Muscle of arm (tissue), 12 donors: ENCODE measurements around the gene POU4F1. TPM values are rescaled to one million over a fixed set of nuclear protein-coding genes. Genes with fewer than 3 reads are reported as not detected.

Experiments
- DNase-seq: peaks from one replicate; pipeline ENCODE4 v3.0.0-alpha.2; 2013
- polyA plus RNA-seq, 12 donors: library from polyadenylated mRNA; unstranded; fragments of 120-200 nt; gene quantifications; one replicate each; pipeline ENCODE4 v1.2.1, GENCODE V29; 2013; ENCODE audit not compliant: insufficient read length in 12 of 12

Gene POU4F1
- polyA plus RNA-seq, 12 donors: 7.3 to 20.0 (median 11.3) TPM; not detected in 1

GRCh38 chr13:78593652-78594455, 9.5 kb downstream of the POU4F1 start:
- DNase-seq: no peak

- DNase-seq: no peak
Measured at GRCh38 chr13:78593129-78593528, 10.2 kb downstream of the POU4F1 start.

- no peak for DNase-seq
Measured at GRCh38 chr13:78592584-78592983, 10.8 kb downstream of the POU4F1 start.

- DNase-seq: no peak
Measured at GRCh38 chr13:78589206-78589605, 14.1 kb downstream of the POU4F1 start.

GRCh38 chr13:78587395-78587794, 16.0 kb downstream of the POU4F1 start:
- DNase-seq: no peak

- no peak for DNase-seq
Measured at GRCh38 chr13:78586706-78587105, 16.6 kb downstream of the POU4F1 start.

GRCh38 chr13:78576261-78576660, 27.1 kb downstream of the POU4F1 start:
- DNase-seq: no peak

GRCh38 chr13:78572459-78572858, 30.9 kb downstream of the POU4F1 start:
- no peak for DNase-seq

GRCh38 chr13:78569029-78569428, 34.3 kb downstream of the POU4F1 start:
- no peak for DNase-seq

- DNase-seq: no peak
Measured at GRCh38 chr13:78566631-78567030, 36.7 kb downstream of the POU4F1 start.

GRCh38 chr13:78562237-78562889, 41.0 kb downstream of the POU4F1 start:
- DNase-seq: no peak

Other genes starting within 250 kb of the POU4F1 start
- gene OBI1, start 55.6 kb upstream of the POU4F1 start, polyA plus RNA-seq: 10 to 100 TPM in 11 of 12 donors, not detected in 1; 12.7 to 24.3 (median 17.8) TPM